A673 (cell line): ENCODE data around the gene THOP1.

Source experiments
- CTCF ChIP-seq: fragments of 300-800, 200-600 bp; sonication (generic); conservative IDR thresholded peaks from 2 replicates; pipeline ENCODE4 v1.5.1; 2017; ENCODE audit warnings: low read depth, mild to moderate bottlenecking, antibody characterized with exemption, low read length, moderate library complexity, mixed read lengths
- EZH2 ChIP-seq: fragments of 200-600 bp; sonication (generic); IDR thresholded peaks from 2 replicates; pipeline ENCODE4 v1.6.1; 2017; ENCODE audit warnings: borderline replicate concordance, low read depth, mild to moderate bottlenecking, mixed read lengths, antibody characterized with exemption, low read length; ENCODE audit not compliant: poor library complexity, severe bottlenecking

GRCh38 chr19:2822846-2823245 is 37.5 kb downstream of the THOP1 start:
- TF ChIP-seq CTCF (no peak), EZH2 (no peak)
